D721Med (cell line): ENCODE results near the gene KLF16.
A peak's percentile ranks its signal among the peaks of the same experiment; 100 is the strongest.

ENCODE experiments used
- DNase-seq: peaks from one replicate; pipeline ENCODE4 v3.0.0; 2011; ENCODE audit warnings: low spot score; ENCODE audit not compliant: insufficient read length
- FAIRE-seq: peaks from 2 replicates; lab custom pipeline; 2011; peaks lifted over from hg19 to GRCh38; lab: Jason Lieb, UNC
- TF ChIP-seq, protein P1 (sequence below): IDR thresholded peaks from 2 replicates; pipeline ENCODE4 v1.5.1; 2012; ENCODE audit warnings: mild to moderate bottlenecking, control low read depth; ENCODE audit not compliant: insufficient read depth; ENCODE audit errors: missing control alignments

KLF16 gene

DNA sequence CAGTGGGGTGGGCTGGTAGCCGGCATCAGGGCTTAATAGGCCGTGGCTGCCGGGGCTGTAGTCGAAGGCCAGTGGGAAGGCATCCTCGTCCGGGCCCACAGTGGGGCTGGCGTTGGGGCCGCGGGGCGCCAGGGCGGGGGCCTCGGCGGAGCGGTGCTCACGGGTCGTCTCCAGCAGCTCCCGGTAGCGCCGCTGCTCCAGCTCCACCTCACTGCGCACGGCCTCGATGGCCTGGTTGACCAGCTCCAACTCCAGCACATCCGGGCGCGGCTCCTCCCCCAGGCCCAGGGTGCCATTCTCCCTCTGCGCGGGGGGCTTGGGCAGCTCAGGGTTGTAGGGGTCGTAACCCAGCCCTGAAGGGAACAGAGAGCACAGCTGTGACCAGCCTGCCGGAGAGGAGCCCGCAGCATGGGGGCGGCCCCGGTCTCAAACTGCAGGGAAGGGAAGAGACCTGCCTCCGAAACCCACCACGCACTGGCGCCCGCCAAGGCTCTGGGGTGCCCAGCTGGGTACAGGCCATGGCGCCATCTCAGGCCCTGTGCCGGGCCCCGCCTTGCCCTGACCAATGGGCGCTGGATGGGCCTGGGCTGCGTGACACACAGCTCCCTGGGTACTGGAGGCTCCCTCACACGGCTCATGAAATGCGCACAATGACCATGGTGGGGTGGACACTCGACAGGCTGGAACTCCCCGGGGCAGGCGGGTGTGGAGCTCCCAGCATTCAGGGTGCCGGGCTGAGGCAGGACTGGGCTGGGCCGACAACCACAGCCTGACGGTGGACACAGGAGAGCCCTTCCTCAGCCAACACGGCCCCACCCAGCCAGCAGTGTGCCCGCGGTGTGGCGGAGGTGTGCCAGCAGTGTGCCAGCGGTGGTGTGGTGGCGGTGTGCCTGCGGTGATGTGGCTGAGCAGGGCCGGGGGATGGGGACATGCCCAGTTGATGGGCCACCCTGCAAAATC is 34.8 kb downstream of the KLF16 start:
- TF ChIP-seq, protein P1, sequence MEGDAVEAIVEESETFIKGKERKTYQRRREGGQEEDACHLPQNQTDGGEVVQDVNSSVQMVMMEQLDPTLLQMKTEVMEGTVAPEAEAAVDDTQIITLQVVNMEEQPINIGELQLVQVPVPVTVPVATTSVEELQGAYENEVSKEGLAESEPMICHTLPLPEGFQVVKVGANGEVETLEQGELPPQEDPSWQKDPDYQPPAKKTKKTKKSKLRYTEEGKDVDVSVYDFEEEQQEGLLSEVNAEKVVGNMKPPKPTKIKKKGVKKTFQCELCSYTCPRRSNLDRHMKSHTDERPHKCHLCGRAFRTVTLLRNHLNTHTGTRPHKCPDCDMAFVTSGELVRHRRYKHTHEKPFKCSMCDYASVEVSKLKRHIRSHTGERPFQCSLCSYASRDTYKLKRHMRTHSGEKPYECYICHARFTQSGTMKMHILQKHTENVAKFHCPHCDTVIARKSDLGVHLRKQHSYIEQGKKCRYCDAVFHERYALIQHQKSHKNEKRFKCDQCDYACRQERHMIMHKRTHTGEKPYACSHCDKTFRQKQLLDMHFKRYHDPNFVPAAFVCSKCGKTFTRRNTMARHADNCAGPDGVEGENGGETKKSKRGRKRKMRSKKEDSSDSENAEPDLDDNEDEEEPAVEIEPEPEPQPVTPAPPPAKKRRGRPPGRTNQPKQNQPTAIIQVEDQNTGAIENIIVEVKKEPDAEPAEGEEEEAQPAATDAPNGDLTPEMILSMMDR, result no peak
- no peak for FAIRE-seq
- DNase-seq, result no peak

- FAIRE-seq (no peak), DNase-seq (no peak)
- TF ChIP-seq, protein P1, result no peak
Measured at GRCh38 chr19:1827566-1828278, 35.7 kb downstream of the KLF16 start.

GRCh38 chr19:1826557-1827521 is 36.5 kb downstream of the KLF16 start:
- TF ChIP-seq, protein P1, result no peak
- DNase-seq, result no peak
- no peak for FAIRE-seq

DNA sequence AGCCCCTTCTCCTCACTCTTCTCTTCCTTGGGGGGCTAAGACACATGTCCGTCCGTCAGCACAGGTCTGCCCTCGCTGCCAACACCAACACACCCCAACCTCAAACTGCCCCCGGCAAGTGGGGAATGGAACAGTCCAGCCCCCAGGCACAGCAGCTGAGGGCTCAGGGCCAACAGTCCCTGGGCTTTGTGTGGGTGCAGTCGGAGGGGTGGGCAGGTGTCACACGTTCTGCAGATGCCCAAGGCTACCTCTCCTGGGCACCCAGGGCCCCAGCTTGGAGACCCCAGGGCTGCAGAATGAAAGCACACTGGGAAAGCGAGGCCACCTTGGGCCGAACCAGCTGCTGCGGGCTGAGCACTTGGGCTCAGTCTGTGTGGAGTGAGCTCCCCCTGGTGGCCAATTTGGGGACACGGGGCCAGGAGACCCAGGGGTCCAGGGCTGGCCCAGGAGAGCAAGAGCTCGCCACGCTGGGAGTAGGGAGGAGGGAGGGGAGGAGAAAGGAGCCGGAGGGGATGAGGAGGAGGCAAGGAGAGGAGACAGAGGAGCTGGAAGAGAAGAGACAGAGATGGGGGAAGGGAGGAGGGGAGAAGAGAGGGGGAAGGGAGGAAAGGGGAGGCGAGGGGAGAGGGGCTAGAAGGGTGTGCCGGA is 37.3 kb downstream of the KLF16 start:
- TF ChIP-seq, protein P1, result peak; percentile 81
- FAIRE-seq (no peak), DNase-seq (peak; percentile 100)

DNA sequence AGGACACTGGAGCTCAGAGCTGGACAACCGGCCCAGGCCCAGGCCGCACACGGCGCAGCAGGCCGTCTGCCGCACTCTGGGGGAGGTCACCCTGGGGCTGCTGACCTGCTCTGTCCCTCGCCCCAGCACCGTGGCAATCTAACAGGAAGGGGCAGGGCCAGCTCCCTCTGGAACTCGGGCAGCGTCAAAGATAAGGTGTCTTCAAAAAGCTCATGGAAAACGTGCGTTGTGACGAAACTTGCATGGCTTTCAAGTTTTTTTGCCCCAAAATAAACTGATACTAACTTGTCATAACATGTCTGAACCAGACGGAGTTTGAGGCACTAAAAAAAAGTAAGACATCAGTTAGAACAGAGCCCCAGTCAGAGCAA is 39.1 kb downstream of the KLF16 start:
- no peak for DNase-seq
- no peak for FAIRE-seq
- TF ChIP-seq, protein P1, result no peak

DNA sequence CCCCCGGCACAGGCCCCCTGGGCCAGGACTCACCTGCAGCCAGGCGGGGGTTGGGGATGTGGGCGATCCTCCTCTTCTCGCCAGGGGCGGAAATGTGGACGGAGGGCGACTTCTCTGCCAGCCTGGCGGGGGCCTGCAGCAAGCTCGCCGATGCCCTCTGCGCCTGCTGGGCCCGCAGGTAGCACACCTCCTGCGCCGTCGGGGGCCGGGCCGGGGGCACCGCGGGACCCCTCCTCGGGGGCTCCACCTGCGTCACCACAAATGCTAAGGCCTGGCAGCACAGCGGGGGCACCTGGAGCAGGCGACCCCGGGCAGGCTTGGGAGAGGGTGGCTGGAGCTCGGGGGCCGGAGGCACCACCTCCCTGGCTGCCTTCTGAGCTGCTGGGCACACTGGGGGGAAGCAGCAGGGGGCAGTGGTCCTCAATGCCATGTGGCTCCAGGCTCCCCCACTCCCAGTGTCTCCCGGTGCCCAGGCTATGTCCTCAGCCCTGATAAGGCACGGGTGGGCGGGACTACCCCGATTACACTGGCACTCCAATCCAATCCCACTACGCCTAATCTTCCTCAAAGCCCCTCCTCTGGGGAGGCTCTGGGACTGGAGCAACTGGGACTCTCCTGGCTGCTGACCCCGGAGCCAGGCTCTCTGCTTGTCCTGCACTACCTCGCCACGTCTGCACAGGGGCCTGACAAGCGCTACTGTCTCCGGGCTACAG is 39.7 kb downstream of the KLF16 start:
- TF ChIP-seq, protein P1, result no peak
- FAIRE-seq (no peak), DNase-seq (peak; percentile 70)
